Measurements from ENCODE around the gene ZXDC. TPM values are rescaled to one million over a fixed set of nuclear protein-coding genes. Genes with fewer than 3 reads are reported as not detected.
A peak's percentile ranks its signal among the peaks of the same experiment; 100 is the strongest.

ZXDC gene
- total and polyA plus RNA-seq, 9 donors, result 14.4 to 47.3 (median 32.7) TPM

DNA sequence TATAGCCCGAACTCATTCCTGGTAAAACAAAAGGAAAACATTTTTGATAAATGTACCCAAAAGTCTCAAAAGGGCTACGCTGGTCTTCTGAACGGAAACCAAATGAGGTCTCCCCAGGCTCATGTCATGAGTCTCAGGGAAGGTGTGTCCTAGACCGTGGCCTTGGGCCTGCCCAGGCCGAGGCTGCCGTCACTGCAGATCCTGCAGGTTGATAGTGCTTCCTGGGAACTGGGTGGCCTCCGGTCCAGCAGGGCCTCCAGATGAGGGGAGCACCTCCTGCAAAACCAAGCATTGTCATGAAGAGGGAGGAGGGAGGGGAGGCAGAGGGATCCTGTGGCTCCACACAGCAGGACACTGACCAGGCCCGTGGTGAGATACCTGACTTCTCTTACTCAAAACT, 37.5 kb downstream of the ZXDC start:
- intact Hi-C loops (cut with DNase I), result no loop called here
- Histone ChIP-seq H3K36me3 (no peaks in the 10 kb centered on the region), H3K4me1 (ENCODE audit: insufficient read depth) (peaks cover 3% of the 10 kb centered on the region)

DNA sequence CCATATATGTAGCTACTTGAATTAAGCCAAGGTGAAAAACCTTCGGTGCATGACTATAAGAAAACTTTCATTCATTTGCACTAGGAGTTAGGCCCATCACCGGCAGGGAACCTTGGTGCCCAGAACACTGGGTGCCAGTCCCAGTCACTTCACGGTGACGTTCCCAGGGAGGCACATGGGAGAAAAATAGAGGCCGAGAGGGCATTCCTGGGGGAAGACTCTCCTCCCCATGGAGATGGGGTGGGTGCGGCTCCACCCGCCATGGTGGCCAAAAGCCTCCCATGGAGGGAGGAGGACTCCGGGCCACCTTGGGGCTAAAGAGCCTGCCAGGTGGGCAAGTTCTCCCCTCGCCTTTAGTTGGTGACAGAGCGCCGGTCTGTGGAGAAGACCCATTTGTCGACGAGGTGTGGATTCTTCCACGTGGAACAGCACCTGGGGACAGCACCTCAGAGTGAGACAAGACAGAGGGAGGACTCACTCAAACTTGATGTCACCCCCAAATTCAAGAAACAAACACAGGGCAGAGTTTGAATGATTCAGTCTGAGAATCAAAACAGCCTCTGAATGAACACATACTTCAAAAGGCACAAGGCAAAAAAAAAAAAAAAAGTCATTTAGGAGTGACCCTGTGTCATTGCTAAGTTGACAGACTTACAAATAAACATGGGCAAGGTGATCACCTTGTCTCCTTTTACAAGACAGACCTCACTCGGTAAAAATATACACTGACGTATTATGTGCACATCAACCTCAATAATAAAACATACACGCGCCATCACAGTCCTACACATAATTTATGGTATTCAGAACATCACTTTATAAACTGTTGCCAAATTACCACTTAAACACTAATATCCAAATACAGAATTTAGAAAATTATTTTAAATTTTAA, 38.6 kb downstream of the ZXDC start:
- Histone ChIP-seq H3K27me3 (no peaks in the 10 kb centered on the region), H3K36me3 (no peaks in the 10 kb centered on the region), H3K4me3 (no peak overlapping the region), H3K4me1 (ENCODE audit: insufficient read depth) (peaks cover 3% of the 10 kb centered on the region), H3K27ac (no peak overlapping the region), H3K9me3 (no peaks in the 10 kb centered on the region)
- DNase-seq, result peak in 3 of 5 donors; percentile 4 to 17 (median 8)
- TF ChIP-seq EP300 (IDR thresholded peaks at IDR 0.05) (no peak), POLR2A (IDR thresholded peaks at IDR 0.05) (no peak)
- TF ChIP-seq, protein P1, sequence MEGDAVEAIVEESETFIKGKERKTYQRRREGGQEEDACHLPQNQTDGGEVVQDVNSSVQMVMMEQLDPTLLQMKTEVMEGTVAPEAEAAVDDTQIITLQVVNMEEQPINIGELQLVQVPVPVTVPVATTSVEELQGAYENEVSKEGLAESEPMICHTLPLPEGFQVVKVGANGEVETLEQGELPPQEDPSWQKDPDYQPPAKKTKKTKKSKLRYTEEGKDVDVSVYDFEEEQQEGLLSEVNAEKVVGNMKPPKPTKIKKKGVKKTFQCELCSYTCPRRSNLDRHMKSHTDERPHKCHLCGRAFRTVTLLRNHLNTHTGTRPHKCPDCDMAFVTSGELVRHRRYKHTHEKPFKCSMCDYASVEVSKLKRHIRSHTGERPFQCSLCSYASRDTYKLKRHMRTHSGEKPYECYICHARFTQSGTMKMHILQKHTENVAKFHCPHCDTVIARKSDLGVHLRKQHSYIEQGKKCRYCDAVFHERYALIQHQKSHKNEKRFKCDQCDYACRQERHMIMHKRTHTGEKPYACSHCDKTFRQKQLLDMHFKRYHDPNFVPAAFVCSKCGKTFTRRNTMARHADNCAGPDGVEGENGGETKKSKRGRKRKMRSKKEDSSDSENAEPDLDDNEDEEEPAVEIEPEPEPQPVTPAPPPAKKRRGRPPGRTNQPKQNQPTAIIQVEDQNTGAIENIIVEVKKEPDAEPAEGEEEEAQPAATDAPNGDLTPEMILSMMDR (IDR thresholded peaks at IDR 0.05), result no peak
- intact Hi-C loops (cut with DNase I), result no loop called here
- 93 to 95% (median 95%) methylated on average over 18 of the region's 18 CpGs for whole genome bisulfite sequencing, 3 donors

More for the DNA sequence above, 37.5 kb downstream of the ZXDC start:
- TF ChIP-seq, protein P1 (IDR thresholded peaks at IDR 0.05), result no peak
- TF ChIP-seq POLR2A (IDR thresholded peaks at IDR 0.05), result no peak
- TF ChIP-seq EP300 (IDR thresholded peaks at IDR 0.05), result no peak
- Histone ChIP-seq H3K9me3 (no peaks in the 10 kb centered on the region), H3K27me3 (no peaks in the 10 kb centered on the region), H3K27ac (no peak overlapping the region), H3K4me3 (no peak overlapping the region)
- 85 to 89% (median 87%) methylated on average over 8 of the region's 8 CpGs for WGBS, 3 donors
- peak in 2 of 5 donors; percentile 12 to 13 for DNase-seq

DNA sequence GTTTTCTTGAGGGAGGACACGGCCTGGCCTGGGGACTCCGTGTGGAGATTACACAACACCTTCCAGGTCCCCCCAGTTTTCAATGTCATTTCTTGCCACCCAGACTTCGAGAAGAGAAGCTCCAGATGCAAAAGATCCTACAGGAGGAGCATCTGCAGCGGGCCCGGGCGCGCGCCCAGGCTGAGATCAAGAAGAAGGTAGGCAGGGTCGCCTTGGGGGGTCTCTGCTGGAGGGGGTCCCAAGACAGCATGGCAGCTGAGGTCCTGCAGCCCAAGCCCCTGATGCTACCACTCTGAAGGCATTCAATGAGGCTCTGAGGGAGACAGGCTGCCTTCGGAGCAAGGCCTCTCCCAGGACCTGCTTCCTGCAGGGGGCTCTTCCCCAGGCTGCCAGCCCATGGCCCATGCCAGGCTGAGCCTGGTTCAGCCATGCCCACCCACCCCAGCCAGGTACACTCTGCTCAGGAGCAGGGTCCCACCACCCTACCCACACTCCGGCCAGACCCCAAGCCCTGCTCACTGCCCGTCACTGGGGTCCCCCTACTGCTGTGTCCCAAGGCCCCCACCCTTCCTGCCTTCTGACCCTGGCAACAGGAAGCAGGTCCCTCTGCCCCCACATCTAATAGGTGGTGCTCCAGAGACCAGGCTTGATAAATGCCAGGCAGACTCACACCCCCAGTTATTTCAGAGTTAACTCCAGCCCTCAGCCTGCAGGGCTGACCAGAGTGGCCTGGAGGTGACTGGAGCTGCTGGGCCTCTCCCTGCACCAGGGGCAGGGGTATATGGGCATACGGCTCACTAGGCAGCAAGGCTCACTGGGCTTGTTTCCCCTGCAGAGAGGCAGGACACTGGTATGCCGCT, 40.0 kb downstream of the ZXDC start:
- Histone ChIP-seq H3K4me3 (no peak overlapping the region), H3K27me3 (no peaks in the 10 kb centered on the region), H3K9me3 (no peaks in the 10 kb centered on the region), H3K4me1 (ENCODE audit: insufficient read depth) (no peaks in the 10 kb centered on the region), H3K27ac (no peak overlapping the region), H3K36me3 (no peaks in the 10 kb centered on the region)
- DNase-seq, result peak in 2 of 5 donors; percentile 7 to 17
- 90 to 95% (median 93%) methylated on average over 14 of the region's 14 CpGs for WGBS, 3 donors
- TF ChIP-seq POLR2A (IDR thresholded peaks at IDR 0.05) (no peak), EP300 (IDR thresholded peaks at IDR 0.05) (no peak)
- TF ChIP-seq, protein P1 (IDR thresholded peaks at IDR 0.05), result no peak
- intact Hi-C loops (cut with DNase I), result no loop called here

DNA sequence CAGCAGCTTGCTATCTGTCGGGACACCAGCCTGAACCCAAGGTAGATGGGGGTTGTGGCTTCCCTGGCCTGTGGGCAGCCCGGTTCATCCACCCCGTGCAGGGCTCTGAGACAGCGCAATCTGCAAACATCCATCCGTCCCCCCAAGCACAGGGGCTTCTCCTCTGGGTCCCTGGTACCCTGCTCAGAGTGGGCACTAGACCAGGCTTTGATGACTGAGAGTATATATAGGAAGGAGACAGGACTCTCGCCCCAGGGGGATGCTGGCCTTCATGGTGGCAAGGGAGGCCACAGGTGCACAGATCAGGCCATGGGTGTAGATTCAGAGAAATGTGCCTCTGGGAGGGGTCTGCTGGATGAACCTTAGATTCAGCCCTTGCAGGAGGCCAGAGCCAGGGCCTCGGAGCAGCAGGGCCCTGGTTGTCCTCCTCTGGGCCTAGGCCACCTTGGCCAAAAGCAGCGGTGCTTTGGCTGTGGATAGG, 40.7 kb downstream of the ZXDC start:
- H3K27ac ChIP-seq, result no peak overlapping the region
- H3K4me3 ChIP-seq, result no peak overlapping the region
- H3K9me3 ChIP-seq, result no peaks in the 10 kb centered on the region
- intact Hi-C loops (cut with DNase I), result no loop called here
- TF ChIP-seq EP300 (IDR thresholded peaks at IDR 0.05) (no peak), POLR2A (IDR thresholded peaks at IDR 0.05) (no peak)
- TF ChIP-seq, protein P1 (IDR thresholded peaks at IDR 0.05), result no peak
- H3K36me3 ChIP-seq, result no peaks in the 10 kb centered on the region
- H3K4me1 ChIP-seq (ENCODE audit: insufficient read depth), result no peaks in the 10 kb centered on the region
- DNase-seq, result no peak
- H3K27me3 ChIP-seq, result no peaks in the 10 kb centered on the region
- 85 to 90% (median 89%) methylated on average over 8 of the region's 8 CpGs for WGBS, 3 donors

Data from ovary (tissue), 9 donors.